Amniotic epithelial cell (primary cell): Measurements from ENCODE around the gene KCNH6.

Source experiments
- DNase-seq: peaks from one replicate; pipeline ENCODE4 v3.0.0-alpha.2; 2010; ENCODE audit warnings: low read depth

KCNH6 gene

DNA sequence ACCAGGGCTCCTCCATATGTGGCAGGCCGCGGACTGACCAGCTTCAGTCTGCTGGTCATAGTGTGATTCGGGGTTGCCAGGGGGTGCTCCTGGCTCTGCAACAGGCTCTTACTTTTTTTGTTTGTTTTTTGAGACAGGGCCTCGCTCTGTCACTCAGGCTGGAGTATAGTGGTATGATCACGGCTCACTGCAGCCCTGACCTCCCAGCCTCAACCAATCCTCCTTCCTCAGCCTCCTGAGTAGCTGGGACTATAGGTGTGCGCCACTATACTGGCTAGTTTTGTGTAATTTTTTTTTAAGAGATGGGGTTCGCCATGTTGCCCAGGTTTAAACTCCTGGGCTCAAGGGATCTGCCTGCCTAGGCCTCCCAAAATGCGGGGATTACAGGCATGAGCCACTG is 11.8 kb upstream of the KCNH6 start:
- DNase-seq = no peak

- no peak for DNase-seq
These were observed 10.8 kb upstream of the KCNH6 start for GRCh38 chr17:63512388-63512787.

GRCh38 chr17:63512896-63513644 is 10.1 kb upstream of the KCNH6 start:
- no peak for DNase-seq

- DNase-seq = no peak
These were observed 8.7 kb upstream of the KCNH6 start for GRCh38 chr17:63514477-63514876.

DNA sequence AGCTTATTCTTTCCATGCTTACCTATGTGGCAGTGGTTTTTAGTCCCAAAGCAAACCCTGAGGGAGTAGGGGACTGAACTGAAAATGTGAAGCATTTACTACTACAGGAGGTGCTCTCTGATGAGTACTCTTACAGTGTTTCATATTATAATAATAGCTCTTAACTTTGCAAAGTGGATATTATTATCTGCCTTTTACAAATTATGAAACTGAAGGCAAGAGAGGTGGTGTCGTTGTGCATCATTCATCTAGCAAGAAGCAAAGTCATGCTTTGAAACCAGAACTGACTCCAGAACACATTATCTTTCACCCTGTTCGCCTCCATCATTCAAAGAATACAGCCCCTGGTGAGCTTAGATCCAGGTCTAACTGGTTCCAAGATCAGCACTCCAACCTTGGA is 8.2 kb upstream of the KCNH6 start:
- no peak for DNase-seq

DNA sequence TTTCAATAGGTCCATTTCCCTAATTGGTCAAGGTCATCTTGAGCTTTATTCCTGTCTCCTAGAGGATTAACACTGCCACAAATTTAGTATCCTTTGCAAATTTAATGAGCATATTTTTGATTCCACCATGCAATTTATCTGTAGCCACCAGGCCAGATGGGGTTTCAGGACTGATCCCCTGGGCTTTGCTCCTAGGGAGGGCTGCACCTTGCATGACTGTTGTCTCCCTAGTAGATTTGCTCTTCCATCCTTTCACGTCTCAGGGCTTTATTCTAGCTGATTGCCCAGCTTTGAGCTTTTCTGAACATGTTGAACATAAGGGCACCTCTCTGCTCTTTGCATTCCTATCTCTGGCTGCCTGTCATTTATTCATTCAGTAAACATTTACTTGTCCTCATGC is 7.7 kb upstream of the KCNH6 start:
- DNase-seq = no peak

GRCh38 chr17:63516910-63517824 is 6.0 kb upstream of the KCNH6 start:
- DNase-seq = peak; percentile 16

DNA sequence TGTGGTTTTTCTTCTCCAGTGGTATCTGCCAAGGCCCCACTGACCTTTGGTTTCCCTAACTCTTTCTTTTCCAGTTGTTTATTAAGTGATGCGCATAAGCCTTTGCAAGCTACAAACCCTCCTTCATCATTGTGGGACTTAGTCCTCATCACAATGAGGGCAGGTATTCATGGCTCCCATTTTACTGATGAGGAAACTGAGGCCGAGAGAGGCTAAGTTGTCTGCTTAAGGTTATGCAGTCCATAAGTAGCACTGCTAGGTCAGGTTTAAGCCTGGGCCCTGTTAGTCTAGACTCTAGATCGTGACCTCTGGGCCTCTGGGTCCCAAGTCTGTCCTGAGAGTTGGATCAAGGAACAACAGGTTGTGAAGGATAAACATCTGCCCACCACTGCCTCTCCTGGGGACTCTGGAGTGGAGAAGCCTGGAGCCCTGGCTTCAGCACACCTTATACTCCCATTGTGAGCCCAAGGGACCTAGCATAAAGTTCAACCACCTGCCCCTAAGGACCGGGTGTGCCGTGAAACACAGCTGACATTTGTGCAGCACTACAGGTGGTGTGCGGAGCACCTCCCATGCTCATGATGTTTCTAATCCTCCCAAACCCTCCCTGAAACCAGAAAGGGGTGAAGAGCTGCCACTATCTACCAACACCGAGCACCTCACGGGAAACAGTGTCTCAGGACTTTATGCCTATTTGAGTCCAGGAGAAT is 5.2 kb upstream of the KCNH6 start:
- no peak for DNase-seq

GRCh38 chr17:63519116-63519881 is 3.9 kb upstream of the KCNH6 start:
- no peak for DNase-seq

DNA sequence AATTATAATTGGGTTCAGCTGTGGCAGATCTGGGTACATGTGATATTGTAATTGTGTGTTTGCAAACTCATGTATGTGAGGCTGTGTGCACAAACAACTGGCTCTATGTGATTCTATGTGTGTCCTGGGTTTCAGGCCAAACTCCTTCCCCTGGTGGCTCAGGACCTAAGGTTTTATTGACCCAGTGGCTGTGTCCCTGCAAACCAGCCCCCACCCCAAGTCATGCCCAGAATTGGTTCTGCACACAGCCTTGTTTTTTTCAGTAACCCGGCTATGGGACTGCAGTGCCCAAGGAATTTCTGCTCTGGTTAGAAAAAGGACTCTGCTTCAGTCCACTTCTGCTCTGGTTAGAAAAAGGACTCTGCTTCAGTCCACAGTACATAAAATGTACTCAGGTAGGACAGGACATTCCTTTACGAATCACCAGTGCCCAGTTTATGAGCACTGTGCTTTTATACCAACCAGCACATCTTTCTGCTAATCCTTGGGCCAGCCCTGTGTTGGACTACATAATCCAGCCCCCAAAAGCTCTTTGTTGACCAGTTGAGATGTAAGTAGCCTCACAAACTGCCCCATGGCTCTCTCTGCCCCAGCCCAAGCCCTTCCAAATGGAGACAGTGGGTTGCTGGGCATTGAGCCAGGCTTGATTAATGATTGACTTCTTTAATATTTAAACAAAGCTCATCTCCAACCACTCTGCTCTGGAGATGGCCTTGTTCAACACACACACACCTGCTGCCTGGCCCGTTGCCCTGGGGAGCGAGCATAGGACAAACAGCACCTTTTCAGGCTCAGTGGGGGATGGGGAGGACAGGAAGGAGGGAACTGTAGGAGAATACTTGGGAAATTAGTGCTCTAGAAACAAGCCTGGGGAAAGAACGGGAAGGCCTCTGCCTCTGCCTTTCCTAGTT is 2.9 kb upstream of the KCNH6 start:
- DNase-seq = no peak

GRCh38 chr17:63524051-63524450 is 893 bp downstream of the KCNH6 start:
- no peak for DNase-seq

DNA sequence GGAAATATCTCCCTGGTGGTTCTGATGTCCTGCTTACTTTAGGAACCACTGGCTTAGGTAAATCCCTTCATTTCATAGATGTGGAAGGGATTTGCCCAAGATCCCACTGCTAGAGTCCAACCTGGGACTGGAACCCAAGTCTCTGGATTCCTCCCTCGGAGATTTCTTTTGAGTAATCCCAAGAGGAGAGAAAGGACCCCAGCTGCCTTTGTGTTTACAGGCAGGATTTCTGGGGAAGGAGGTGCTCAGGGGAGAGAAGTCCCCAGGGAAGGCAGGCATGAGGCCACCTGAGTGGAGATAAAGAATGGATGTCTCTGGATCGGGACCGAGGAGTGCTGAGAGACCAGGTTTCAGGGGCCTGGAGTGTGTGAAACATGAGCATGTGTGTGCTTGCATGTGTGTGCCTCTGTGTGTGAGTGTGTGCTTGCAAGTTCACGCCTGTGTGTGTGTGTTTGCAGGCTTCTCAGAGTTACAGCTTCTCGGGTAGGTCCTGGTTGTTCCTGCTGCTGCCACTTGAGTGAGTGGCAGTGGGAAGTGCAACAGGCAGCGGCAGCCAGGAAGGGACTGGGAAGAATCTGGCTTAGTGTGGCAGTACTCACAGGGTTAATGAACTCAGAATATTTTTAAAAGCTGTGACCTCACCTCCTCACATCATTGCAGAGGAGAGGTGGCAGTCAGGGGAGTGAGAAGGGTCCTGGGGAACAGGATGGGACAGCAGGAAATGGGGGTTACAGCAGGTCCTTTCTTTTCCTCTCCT is 2.2 kb downstream of the KCNH6 start:
- no peak for DNase-seq

DNA sequence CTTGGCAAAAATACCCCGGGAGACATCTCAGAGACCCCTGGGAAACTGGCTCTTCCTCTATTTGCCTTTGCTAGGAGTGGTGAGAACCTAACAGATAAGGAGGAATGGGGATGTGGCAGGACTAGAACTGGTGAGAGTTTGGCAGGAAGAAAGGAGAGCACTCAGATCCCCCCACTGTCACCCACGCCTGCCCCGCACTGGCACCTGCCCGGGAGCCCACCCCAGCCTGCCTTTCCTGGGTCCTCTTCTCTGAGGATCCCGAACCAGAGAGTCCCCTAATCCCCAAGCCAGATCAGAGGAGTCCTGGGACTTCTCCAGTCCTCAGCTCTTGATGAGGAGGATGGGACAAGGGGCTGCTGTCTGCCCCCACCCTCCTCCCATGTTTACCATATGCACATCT is 3.7 kb downstream of the KCNH6 start:
- DNase-seq = no peak

- DNase-seq = no peak
These were observed 5.0 kb downstream of the KCNH6 start for GRCh38 chr17:63528183-63528582.

GRCh38 chr17:63529711-63530556 is 6.8 kb downstream of the KCNH6 start:
- DNase-seq = no peak

DNA sequence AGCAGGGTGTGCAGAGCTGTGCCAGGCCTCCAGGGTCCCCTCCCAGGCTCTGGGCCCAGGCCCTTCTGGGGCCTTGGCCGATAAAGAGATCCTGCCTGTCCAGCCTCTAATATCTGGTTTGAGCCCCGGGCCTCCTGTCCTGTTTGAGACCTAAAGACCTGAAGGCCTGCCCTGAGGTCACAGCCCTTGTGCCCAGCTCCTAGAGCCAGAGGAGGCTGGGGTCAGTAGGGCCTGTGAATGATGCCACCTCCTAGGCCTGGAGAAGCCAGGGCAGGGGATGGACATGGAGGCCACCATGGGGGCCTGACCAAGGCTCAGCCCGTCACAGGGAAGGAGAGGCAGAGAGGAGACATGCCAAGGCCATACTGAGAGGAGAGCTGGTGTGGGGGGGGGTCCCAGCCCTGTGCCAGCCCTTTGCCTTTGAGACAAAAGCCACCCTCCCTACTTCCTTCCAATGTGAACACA is 7.4 kb downstream of the KCNH6 start:
- no peak for DNase-seq

GRCh38 chr17:63531022-63531965 is 8.1 kb downstream of the KCNH6 start:
- no peak for DNase-seq
